ENCODE results near the gene ADPRH.

ADPRH gene

DNA sequence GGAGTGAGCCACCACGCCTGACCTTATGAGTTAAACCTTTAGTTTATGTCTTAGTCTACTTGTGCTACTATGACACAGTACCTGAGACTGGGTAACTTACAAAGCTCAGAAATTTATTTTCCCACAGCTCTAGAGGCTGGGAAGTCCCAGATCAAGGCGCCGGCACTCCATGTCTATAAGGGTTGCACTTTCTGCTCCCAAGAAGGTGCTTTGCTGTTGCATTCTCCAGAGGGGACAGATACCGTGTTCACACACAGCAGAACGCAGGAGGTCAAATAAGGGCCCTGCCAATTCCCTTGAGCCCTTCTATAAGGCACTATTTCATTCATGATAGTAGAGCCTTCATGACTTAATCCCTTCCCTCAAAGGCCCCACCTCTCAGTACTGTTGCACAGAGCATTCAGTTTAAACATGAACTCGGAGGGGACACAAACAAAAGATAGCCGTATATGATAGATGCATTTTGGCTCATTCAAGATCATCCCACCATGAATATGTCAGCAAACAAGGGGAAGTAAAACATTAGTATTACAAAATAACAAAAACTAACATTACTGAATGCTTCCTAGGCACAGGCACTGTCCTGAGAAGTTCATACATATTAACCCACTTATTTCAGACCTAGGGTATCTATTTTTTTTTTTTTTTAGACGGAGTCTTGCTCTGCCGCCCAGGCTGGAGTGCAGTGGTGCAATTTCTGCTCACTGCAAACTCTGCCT, 44.9 kb downstream of the ADPRH start:
- no peak for DNase-seq
- Mint-ChIP-seq H3K27me3 (peaks cover 36% of the 10 kb centered on the region), H3K9me3 (no peaks in the 10 kb centered on the region), H3K36me3 (ENCODE audit: low read depth) (no peaks in the 10 kb centered on the region), H3K4me3 (no peak overlapping the region), H3K4me1 (ENCODE audit: low read depth) (peaks cover 17% of the 10 kb centered on the region), H3K27ac (no peak overlapping the region)

DNA sequence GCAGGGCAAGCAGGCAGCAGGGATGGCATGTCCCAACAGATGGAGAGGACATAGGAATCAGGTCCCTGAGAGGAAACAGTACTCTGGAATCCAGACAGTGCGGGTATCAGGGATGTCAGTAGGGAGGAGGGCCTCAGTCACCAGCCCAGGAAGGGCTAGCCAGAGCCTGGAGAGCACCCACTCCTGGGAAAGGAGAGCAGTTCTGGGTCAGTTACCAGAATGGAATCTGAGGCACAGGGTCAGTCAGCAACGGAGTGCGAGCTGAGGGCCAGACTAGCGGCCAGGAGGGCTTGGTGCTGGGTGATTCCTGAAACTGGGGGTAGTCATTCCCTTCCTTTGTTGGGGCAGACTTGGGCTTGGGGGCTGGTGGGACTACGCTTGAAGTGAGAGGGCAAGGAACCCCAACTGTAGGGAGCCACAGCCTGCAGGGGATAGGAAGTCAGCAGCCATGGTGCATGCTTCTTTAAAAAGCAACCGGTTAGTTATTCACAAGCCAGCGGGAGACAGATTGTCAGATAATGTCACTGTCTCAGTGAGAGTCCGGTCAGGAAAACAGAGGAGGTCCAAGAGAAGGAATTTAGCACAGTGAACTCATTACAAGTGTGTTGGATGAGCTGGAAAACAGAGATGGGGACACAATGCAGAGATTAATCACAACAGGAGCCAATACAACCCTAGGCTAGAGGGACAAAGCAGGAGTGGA, 46.3 kb downstream of the ADPRH start:
- Mint-ChIP-seq H3K4me3 (no peak overlapping the region), H3K36me3 (ENCODE audit: low read depth) (no peaks in the 10 kb centered on the region), H3K27ac (no peak overlapping the region), H3K27me3 (peaks cover 43% of the 10 kb centered on the region), H3K4me1 (ENCODE audit: low read depth) (peaks cover 20% of the 10 kb centered on the region), H3K9me3 (no peaks in the 10 kb centered on the region)
- DNase-seq: no peak

DNA sequence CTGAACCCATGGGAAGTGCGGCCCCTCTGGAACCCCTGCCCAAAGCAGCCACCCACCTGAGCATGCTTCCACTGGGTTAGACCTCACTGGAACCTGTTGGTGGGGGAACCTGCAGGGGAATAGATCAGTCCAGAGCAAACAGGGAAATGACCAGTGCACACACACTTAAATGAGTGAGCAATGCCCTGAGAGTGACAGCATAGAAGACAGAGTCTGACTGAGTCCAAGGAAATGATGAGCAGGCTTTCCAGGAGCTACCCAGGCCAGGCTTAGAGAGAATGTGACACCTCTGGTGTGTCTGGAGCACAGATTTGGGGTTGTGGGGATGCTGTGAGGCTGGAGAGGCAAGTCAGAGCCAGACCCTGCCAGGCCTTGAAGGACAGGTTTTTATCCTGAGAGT, 46.9 kb downstream of the ADPRH start:
- H3K27me3 Mint-ChIP-seq: peaks cover 47% of the 10 kb centered on the region
- DNase-seq: no peak
- H3K4me1 Mint-ChIP-seq (ENCODE audit: low read depth): peaks cover 20% of the 10 kb centered on the region
- no peaks in the 10 kb centered on the region for H3K36me3 Mint-ChIP-seq (ENCODE audit: low read depth)
- no peaks in the 10 kb centered on the region for H3K9me3 Mint-ChIP-seq
- H3K4me3 Mint-ChIP-seq: no peak overlapping the region
- no peak overlapping the region for H3K27ac Mint-ChIP-seq

GRCh38 chr3:119627461-119627860, 48.2 kb downstream of the ADPRH start:
- Mint-ChIP-seq H3K4me1 (ENCODE audit: low read depth) (peaks cover 20% of the 10 kb centered on the region), H3K36me3 (ENCODE audit: low read depth) (no peaks in the 10 kb centered on the region), H3K27me3 (peaks cover 47% of the 10 kb centered on the region), H3K27ac (no peak overlapping the region), H3K9me3 (no peaks in the 10 kb centered on the region), H3K4me3 (no peak overlapping the region)
- no peak for DNase-seq

DNA sequence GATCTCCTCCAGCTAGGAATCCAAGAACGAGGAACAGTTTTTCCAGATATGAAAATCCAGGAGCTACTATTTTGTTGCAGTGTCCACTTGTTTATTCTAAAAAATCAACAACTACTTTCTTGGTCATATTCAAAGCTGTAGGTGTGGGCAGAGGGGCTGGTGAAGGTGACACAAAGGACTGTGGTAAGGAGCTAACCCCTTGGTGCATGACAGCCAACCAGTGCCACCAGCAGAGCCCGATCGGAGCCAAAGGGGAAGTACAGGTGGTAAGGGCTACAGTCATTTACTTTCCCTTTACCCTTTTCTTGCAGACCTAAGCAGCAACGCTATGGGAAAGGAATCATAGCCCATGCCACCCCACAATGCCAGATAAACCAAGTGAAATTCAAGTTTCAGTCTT, 49.1 kb downstream of the ADPRH start:
- Mint-ChIP-seq H3K27ac (no peak overlapping the region), H3K4me1 (ENCODE audit: low read depth) (peaks cover 20% of the 10 kb centered on the region), H3K4me3 (no peak overlapping the region), H3K9me3 (no peaks in the 10 kb centered on the region), H3K27me3 (peaks cover 47% of the 10 kb centered on the region), H3K36me3 (ENCODE audit: low read depth) (no peaks in the 10 kb centered on the region)
- DNase-seq: no peak

DNA sequence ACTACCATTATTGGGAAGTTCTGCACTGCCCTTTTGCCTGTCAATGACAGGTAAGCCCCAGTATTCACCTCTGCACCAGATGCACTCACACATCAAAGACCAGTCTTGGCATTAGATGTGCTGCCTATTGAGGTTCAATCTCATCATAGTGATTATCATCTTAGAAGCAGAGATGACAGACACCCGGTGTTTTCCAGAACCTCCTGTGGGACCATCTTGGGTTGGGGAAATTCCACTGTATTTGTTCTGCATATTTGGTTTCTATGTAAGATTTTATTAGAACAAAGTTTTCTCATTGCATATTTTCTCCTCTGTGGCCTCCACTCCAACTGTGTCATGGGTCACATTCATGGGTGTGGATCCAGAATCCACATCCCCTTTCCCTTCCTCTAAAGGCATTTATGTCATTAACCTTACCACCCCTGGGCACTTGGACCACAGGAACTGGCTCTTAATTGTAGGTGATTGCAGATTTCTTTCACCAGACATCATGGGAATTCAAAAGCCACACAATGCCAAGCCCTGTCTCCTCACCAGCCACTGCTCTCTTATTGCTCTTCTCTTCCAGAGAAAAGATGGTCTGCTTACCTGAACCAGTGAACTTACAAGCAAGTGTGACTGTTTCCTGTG, 49.6 kb downstream of the ADPRH start:
- Mint-ChIP-seq H3K4me3 (no peak overlapping the region), H3K36me3 (ENCODE audit: low read depth) (no peaks in the 10 kb centered on the region), H3K27me3 (peaks cover 47% of the 10 kb centered on the region), H3K27ac (no peak overlapping the region), H3K4me1 (ENCODE audit: low read depth) (peaks cover 20% of the 10 kb centered on the region), H3K9me3 (no peaks in the 10 kb centered on the region)
- no peak for DNase-seq

DNA sequence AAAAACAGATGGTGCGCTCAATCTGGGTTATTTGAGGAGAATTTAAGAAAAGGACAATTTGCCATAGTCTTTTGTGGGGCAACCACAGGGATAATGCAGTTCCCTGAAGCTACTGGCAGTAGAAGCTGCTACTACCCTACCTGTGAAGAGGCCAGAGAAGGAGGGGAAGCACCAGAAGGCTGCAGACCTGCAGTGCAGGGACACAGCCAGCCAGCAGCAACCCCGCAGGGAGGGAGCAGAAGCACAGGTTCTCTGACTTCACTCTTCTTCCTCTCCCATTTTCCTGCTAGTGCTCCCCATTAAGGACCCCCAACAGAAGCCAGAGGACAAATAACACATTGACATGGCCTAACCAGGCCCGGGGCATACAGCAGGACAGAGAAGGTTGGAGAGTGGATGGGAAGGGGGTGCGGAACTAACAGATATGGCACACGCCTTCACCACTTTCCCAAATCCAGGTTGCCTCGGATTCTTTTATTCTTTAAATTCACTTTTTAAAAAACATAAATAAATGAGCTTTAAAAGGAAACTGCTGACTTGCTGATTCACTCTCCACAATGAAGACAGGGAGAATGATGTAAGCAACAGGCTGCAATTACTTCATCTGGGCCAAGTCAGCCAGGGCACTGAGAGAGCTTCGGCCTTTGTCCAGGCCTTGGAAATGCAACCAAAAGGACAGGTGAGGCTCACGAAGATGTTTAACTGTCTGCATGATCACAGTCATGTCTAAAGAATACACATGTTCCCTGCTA, 51.0 kb downstream of the ADPRH start:
- Mint-ChIP-seq H3K36me3 (ENCODE audit: low read depth) (no peaks in the 10 kb centered on the region), H3K4me3 (no peak overlapping the region), H3K27ac (no peak overlapping the region), H3K4me1 (ENCODE audit: low read depth) (peaks cover 20% of the 10 kb centered on the region), H3K27me3 (peaks cover 43% of the 10 kb centered on the region), H3K9me3 (no peaks in the 10 kb centered on the region)
- no peak for DNase-seq

- Mint-ChIP-seq H3K27ac (no peak overlapping the region), H3K4me1 (ENCODE audit: low read depth) (peaks cover 20% of the 10 kb centered on the region), H3K4me3 (no peak overlapping the region), H3K27me3 (peaks cover 37% of the 10 kb centered on the region), H3K9me3 (no peaks in the 10 kb centered on the region), H3K36me3 (ENCODE audit: low read depth) (no peaks in the 10 kb centered on the region)
- no peak for DNase-seq
Observed at GRCh38 chr3:119630880-119631329, 51.6 kb downstream of the ADPRH start.

DNA sequence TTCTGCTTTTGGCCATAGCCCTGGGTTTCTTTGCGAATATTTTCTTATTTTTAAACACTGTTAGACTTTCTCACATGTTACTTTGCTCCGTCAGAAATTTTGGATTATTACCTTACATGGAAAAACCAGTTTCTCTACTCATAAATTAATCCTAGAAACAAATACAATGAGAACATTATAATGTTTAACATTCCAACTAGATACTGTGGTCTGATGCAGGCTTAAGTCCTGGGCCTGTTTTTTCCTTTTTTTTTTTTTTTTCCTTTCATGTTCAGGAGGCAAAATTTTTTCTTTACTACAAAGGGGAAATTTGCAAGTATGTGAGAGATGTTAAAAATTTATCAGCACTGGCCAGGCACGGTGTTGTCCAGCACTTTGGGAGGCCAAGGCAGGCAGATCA, 52.2 kb downstream of the ADPRH start:
- DNase-seq: no peak
- no peak overlapping the region for H3K27ac Mint-ChIP-seq
- no peaks in the 10 kb centered on the region for H3K9me3 Mint-ChIP-seq
- H3K36me3 Mint-ChIP-seq (ENCODE audit: low read depth): no peaks in the 10 kb centered on the region
- peaks cover 31% of the 10 kb centered on the region for H3K27me3 Mint-ChIP-seq
- no peak overlapping the region for H3K4me3 Mint-ChIP-seq
- peaks cover 20% of the 10 kb centered on the region for H3K4me1 Mint-ChIP-seq (ENCODE audit: low read depth)

DNA sequence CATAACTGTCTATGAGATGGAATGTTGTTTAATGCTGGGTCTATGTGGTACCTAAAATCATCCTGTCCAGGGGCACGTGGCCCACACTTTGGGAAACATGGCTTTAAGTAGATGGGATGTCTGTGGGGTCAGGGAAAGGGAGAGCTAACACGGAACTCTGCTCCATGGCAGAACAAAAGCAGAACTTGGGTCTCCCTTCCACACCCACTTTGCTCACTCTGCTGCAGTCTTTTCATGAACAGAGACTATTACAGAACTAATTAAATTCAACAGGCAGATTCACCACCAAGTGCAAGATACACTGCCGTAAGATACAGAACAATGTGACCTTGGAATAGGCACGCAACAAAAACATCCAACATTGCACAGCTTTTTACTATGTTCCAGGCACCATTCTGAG, 52.9 kb downstream of the ADPRH start:
- Mint-ChIP-seq H3K9me3 (no peaks in the 10 kb centered on the region), H3K36me3 (ENCODE audit: low read depth) (peaks cover 2% of the 10 kb centered on the region), H3K4me1 (ENCODE audit: low read depth) (peaks cover 22% of the 10 kb centered on the region), H3K27me3 (peaks cover 28% of the 10 kb centered on the region), H3K27ac (no peak overlapping the region), H3K4me3 (no peak overlapping the region)
- DNase-seq: no peak

DNA sequence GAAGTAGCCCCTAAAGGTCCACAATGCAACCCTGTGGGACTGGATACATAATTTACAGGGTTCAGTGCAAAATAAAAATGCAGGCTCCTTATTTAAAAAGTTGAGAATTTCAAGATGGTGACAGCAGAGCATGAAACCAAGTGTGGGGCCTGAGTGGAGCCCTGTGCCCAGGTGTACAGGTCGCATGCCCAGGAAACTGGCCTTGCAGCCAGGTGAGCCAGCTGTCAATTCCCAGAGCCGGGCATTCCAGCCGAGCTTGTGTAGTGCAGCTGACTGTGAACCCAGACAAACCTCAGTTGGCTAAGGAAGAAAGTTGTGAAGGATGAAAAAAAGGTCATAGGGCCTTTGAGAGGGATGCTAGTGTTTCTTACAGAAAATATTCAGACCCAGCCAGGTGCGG, 53.5 kb downstream of the ADPRH start:
- Mint-ChIP-seq H3K4me3 (no peak overlapping the region), H3K36me3 (ENCODE audit: low read depth) (peaks cover 5% of the 10 kb centered on the region), H3K9me3 (no peaks in the 10 kb centered on the region), H3K27me3 (peaks cover 22% of the 10 kb centered on the region), H3K27ac (no peak overlapping the region), H3K4me1 (ENCODE audit: low read depth) (peaks cover 20% of the 10 kb centered on the region)
- DNase-seq: no peak

DNA sequence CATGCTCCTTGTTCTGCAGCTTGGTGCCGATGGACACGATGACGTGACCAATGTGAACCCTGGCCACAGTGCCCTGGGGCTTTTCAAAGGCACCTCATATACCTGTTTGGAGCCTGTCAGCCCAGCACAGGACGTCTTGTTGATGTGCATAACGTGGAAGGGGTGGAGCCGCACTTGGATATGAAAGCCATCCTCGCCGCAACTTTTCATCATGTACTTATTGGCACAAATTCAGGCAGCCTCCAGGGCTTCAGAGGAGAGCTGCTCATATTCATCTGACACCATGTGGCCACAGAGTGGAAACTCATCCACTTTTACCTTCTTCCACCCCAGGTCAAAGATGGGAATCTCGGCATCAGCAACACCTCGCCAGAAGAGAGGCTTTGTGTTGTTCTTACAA, 56.4 kb downstream of the ADPRH start:
- H3K27me3 Mint-ChIP-seq: peaks cover 3% of the 10 kb centered on the region
- no peak overlapping the region for H3K27ac Mint-ChIP-seq
- DNase-seq: no peak
- H3K4me3 Mint-ChIP-seq: no peak overlapping the region
- peaks cover 32% of the 10 kb centered on the region for H3K4me1 Mint-ChIP-seq (ENCODE audit: low read depth)
- peaks cover 4% of the 10 kb centered on the region for H3K9me3 Mint-ChIP-seq
- peaks cover 22% of the 10 kb centered on the region for H3K36me3 Mint-ChIP-seq (ENCODE audit: low read depth)

DNA sequence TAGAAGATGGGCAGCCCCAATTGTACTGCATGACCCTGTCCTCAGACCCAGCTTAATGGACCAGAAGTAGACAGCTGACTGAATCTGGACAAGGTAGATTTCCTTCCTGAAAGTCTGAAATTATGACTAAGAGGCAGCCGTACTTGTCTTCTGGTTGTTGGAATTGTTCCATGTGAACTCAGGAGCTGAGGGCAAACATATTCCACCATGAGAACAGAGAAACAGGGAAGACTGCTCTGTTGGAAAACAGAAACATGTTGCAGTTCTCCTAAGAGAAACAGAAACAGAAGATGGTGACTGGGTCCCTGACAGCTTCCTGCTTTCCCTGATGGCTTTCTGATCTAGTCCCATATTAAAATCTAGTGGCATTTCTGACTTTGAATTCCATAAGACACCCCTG, 57.0 kb downstream of the ADPRH start:
- H3K4me1 Mint-ChIP-seq (ENCODE audit: low read depth): peaks cover 33% of the 10 kb centered on the region
- no peak for DNase-seq
- H3K27me3 Mint-ChIP-seq: no peaks in the 10 kb centered on the region
- H3K27ac Mint-ChIP-seq: no peak overlapping the region
- H3K36me3 Mint-ChIP-seq (ENCODE audit: low read depth): peaks cover 27% of the 10 kb centered on the region
- H3K9me3 Mint-ChIP-seq: peaks cover 5% of the 10 kb centered on the region
- no peak overlapping the region for H3K4me3 Mint-ChIP-seq

- H3K36me3 Mint-ChIP-seq (ENCODE audit: low read depth): peaks cover 33% of the 10 kb centered on the region
- H3K27ac Mint-ChIP-seq: peak overlapping the region; percentile 32
- no peak overlapping the region for H3K4me3 Mint-ChIP-seq
- H3K9me3 Mint-ChIP-seq: peaks cover 7% of the 10 kb centered on the region
- H3K4me1 Mint-ChIP-seq (ENCODE audit: low read depth): peaks cover 34% of the 10 kb centered on the region
- H3K27me3 Mint-ChIP-seq: no peaks in the 10 kb centered on the region
- DNase-seq: no peak
Observed at GRCh38 chr3:119636891-119637611, 57.8 kb downstream of the ADPRH start.
